GM12874 (cell line): ENCODE measurements around the gene NAA30.

ENCODE experiments used
- TF ChIP-seq, protein P1 (sequence below): IDR thresholded peaks from 2 replicates; pipeline ENCODE4 v1.5.1; 2011; ENCODE audit warnings: low read depth, mild to moderate bottlenecking, control low read depth, low read length, moderate library complexity; ENCODE audit not compliant: insufficient read depth

NAA30 gene

DNA sequence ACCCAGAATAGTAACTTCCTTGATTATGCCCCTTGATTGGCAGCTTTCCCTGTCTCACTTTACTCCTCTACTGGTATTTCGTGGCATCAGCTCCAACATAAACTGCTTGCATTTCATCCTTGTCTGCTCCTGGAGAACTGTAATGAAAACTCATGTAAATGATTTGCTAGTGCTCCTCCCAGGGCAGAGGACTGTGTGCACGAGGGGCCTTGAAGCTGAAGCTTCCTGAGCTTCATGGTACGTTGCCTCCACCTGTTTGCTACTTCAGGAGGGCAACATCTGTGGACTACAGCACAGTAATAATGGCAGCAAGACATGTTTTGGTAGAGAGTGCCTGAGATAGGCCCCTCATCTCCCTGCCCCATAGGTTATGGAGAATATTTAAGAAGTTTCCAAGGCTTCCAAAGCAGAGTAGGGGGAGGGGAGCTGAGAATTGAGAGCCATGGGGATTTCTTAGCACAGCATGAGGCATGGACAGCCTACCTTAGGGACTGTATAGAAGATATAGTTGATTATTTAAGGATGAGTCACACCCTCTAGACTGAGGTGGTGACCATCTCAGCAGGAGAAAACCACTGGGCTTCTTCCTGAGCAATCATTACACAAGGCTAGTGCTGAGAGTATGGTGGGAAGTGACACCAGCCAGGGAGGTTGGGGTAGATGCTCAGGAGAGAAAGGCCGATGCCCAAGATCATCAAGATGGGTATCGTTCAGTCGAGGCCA lies 73.8 kb downstream of the NAA30 start:
- TF ChIP-seq, protein P1, sequence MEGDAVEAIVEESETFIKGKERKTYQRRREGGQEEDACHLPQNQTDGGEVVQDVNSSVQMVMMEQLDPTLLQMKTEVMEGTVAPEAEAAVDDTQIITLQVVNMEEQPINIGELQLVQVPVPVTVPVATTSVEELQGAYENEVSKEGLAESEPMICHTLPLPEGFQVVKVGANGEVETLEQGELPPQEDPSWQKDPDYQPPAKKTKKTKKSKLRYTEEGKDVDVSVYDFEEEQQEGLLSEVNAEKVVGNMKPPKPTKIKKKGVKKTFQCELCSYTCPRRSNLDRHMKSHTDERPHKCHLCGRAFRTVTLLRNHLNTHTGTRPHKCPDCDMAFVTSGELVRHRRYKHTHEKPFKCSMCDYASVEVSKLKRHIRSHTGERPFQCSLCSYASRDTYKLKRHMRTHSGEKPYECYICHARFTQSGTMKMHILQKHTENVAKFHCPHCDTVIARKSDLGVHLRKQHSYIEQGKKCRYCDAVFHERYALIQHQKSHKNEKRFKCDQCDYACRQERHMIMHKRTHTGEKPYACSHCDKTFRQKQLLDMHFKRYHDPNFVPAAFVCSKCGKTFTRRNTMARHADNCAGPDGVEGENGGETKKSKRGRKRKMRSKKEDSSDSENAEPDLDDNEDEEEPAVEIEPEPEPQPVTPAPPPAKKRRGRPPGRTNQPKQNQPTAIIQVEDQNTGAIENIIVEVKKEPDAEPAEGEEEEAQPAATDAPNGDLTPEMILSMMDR = no peak
